GM13977 (cell line): ENCODE data around the gene CASTOR1.

ENCODE experiments used
- DNase-seq: peaks from one replicate; pipeline ENCODE4 v3.0.0; 2012; ENCODE audit warnings: low spot score
- in situ Hi-C: fragments of 300-500 bp; cut with MboI; formaldehyde crosslinking; loops from one replicate; pipeline ENCODE4 v1.12.0; 2022; ENCODE audit warnings: low sequenced_read_pairs, low pct_unique_long_range_greater_than_20kb, mixed read lengths, inconsistent platforms; ENCODE audit not compliant: unreplicated experiment
- TF ChIP-seq, protein P1 (sequence below): IDR thresholded peaks from 2 replicates; pipeline ENCODE4 v1.5.1; 2012; ENCODE audit warnings: mild to moderate bottlenecking, control low read depth; ENCODE audit not compliant: insufficient read depth; ENCODE audit errors: extremely low read depth, missing control alignments

The CASTOR1 gene

GRCh38 chr22:30320021-30320556 is 30.8 kb upstream of the CASTOR1 start:
- in situ Hi-C loops: no loop called here
- TF ChIP-seq, protein P1, sequence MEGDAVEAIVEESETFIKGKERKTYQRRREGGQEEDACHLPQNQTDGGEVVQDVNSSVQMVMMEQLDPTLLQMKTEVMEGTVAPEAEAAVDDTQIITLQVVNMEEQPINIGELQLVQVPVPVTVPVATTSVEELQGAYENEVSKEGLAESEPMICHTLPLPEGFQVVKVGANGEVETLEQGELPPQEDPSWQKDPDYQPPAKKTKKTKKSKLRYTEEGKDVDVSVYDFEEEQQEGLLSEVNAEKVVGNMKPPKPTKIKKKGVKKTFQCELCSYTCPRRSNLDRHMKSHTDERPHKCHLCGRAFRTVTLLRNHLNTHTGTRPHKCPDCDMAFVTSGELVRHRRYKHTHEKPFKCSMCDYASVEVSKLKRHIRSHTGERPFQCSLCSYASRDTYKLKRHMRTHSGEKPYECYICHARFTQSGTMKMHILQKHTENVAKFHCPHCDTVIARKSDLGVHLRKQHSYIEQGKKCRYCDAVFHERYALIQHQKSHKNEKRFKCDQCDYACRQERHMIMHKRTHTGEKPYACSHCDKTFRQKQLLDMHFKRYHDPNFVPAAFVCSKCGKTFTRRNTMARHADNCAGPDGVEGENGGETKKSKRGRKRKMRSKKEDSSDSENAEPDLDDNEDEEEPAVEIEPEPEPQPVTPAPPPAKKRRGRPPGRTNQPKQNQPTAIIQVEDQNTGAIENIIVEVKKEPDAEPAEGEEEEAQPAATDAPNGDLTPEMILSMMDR: no peak

DNA sequence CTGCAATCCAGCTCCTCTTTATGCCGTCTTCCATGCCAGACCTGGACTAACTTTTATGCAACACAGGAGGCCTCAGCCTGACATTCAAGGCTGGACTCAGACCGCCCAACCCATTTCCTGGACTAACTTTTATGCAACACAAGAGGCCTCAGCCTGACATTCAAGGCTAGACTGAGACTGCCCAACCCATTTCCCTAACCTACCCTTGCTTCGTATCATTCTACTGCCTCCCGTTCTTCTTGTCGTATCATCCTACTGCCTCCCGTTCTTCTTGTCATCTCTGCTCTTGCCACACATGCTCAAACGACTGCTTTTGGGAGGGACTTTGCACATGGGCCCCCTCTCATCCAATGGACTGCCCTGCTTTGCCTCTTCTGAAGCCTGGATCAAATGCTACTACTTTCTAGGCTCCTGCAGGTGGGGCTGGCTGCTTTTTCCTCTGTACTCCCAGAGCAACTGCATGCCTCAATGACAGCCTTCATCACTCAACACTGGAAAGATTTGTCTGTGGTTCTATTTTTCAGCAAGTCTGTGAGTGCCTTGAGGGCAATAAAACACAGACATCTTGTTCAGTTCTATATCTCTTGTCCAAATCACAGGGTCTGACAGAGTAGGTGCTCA is 29.6 kb upstream of the CASTOR1 start:
- no peak for DNase-seq
- in situ Hi-C loops: no loop called here
- TF ChIP-seq, protein P1: no peak

More at GRCh38 chr22:30320021-30320556, 30.8 kb upstream of the CASTOR1 start:
- DNase-seq: no peak

- no peak for DNase-seq
- in situ Hi-C loops: no loop called here
- TF ChIP-seq, protein P1: no peak
Measured at GRCh38 chr22:30317778-30318177, 28.5 kb upstream of the CASTOR1 start.

DNA sequence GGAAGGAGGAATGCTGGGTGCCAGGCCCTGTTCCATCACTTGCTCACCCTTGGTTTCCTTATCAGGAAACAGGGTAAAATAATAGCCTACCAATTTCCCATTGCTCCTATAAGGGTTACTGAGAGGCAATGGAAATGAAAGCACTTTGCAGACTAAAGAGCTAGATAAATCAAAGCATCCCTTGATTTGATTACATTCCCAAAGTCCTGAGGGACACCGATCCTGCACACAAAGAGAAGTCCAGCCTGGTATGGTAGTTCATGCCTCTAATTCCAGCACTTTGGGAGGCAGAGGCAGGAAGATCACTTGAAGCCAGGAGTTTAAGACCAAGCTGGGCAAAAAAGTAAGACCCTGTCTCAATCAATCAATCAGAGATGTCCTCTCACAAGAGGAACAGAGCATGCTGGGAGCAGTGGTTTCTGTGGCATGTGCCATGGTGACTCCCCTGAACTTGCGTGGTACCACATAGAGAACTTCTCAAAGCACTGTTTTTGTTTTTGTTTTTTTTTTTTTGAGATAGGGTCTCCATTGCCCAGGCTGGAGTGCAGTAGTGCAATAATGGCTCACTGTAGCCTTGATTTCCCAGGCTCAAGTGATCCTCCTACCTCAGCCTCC is 26.8 kb upstream of the CASTOR1 start:
- in situ Hi-C loops: no loop called here
- DNase-seq: no peak
- TF ChIP-seq, protein P1: no peak

DNA sequence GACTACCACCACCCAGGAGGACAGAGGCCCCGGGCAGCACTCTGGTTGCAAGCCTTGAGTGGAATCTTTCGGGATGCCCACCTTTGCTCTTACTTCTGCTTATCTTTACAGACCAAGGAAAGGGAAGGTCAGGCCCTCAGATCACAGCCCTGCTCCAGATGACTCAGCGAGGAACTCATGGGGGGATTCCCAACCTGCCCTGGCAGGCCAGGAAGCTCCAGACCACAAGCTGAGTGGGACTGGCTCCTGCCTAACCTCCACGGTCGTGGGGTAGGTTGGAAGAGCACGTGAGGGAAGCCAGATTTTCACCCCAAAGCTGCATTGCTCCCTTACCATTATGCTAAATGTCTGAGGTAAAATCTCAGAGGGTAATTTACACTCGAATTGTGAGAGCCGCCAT is 25.6 kb upstream of the CASTOR1 start:
- in situ Hi-C loops: no loop called here
- no peak for DNase-seq
- TF ChIP-seq, protein P1: no peak

DNA sequence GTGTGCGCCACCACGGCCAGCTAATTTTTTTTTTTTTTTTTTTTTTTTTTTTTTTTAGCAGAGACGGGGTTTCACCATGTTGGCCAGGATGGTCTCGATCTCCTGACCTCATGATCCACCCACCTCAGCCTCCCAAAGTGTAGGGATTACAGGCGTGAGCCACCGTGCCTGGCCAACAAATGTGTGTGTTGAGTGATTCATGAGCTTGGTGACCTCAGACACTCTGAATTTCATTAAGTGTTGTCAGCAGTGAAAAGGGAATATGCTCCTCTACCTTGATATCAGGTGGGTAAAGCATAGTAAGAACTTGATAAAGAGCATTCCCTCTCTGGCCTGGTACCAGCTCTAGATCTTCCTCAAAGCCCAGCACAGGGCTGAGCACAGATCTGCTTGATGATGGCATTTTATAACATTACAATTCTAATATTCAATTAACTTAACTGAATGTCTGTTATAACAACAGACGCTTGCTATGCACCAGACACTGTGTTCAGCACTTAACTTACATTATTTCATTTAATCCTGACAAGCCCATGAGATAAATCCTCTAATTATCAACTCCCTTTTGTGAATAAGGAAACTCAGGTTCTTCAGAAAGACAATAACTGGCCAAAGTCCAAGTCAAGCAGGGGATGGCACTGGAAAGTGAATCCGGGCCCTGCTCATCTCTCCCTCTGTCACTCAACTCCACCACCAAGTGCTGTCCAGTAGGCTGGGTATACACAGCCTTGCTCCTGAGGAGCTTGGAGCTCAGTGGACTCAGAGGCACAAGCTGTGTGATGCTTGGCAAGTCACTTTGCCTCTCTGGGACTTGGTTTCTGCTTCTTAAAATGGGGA is 24.4 kb upstream of the CASTOR1 start:
- in situ Hi-C loops: no loop called here
- TF ChIP-seq, protein P1: no peak
- no peak for DNase-seq
